GM10248 (cell line): Measurements from ENCODE around the gene SUPT4H1.

Source experiments
- CTCF ChIA-PET: fragments of 300-600 bp; sonication (Branson Sonifier 250); formaldehyde crosslinking; extraction: SDS; loops from one replicate; lab custom pipeline; 2021; ENCODE audit warnings: antibody characterized with exemption; lab: Yijun Ruan, JAX
- POLR2A ChIA-PET: fragments of 350-650 bp; sonication (Branson Sonifier 250); formaldehyde crosslinking; extraction: SDS; loops from one replicate; lab custom pipeline; 2020; ENCODE audit warnings: antibody characterized with exemption; lab: Yijun Ruan, JAX
- DNase-seq: peaks from one replicate; pipeline ENCODE4 v3.0.0; 2012; ENCODE audit errors: extremely low spot score
- CTCF ChIP-seq: IDR thresholded peaks from 2 replicates; pipeline ENCODE4 v1.5.1; 2012; ENCODE audit warnings: mild to moderate bottlenecking, low read depth; ENCODE audit errors: extremely low read depth, missing control alignments, control extremely low read depth

SUPT4H1 gene

GRCh38 chr17:58302919-58303585, 48.9 kb downstream of the SUPT4H1 start:
- ChIA-PET CTCF (interaction anchor here (0.7 to 5.2 kb wide), 21 partner anchors 7 to 343 kb away, joined by 3 to 68 read pairs (median 5); partner anchors contain the start of gene RNF43), POLR2A (no interaction called here)
- no peak for DNase-seq
- TF ChIP-seq CTCF, result no peak

- no peak for TF ChIP-seq CTCF
- ChIA-PET CTCF (interaction anchor here (0.7 to 5.2 kb wide), 6 partner anchors 13 to 145 kb away, joined by 3 to 68 read pairs (median 10); partner anchors contain the start of gene RNF43), POLR2A (interaction anchor here (1.0 kb wide), 1 partner anchor 30 kb away, joined by 3 read pairs; no protein-coding TSS in a partner anchor)
- DNase-seq, result no peak
Observed at GRCh38 chr17:58302171-58302918, 49.7 kb downstream of the SUPT4H1 start.

GRCh38 chr17:58301504-58302150, 50.4 kb downstream of the SUPT4H1 start:
- no peak for DNase-seq
- ChIA-PET CTCF (interaction anchor here (2.0 to 5.2 kb wide), 4 partner anchors 14 to 146 kb away, joined by 4 to 68 read pairs (median 16); no protein-coding TSS in a partner anchor), POLR2A (interaction anchor here (1.0 kb wide), 1 partner anchor 31 kb away, joined by 3 read pairs; no protein-coding TSS in a partner anchor)
- no peak for TF ChIP-seq CTCF

GRCh38 chr17:58300336-58300735, 51.7 kb downstream of the SUPT4H1 start:
- DNase-seq, result no peak
- ChIA-PET CTCF (interaction anchor here (2.0 kb wide), 1 partner anchor 50 kb away, joined by 4 read pairs; no protein-coding TSS in a partner anchor), POLR2A (no interaction called here)
- TF ChIP-seq CTCF, result no peak
